ENCODE results near the gene ZNF107.
A peak's percentile ranks its signal among the peaks of the same experiment; 100 is the strongest.
"Not testable (repeated sequence)": the region's sequence is repeated elsewhere in the genome, so short reads cannot be mapped to it uniquely, and the experiment has no call there.

The ZNF107 gene

DNA sequence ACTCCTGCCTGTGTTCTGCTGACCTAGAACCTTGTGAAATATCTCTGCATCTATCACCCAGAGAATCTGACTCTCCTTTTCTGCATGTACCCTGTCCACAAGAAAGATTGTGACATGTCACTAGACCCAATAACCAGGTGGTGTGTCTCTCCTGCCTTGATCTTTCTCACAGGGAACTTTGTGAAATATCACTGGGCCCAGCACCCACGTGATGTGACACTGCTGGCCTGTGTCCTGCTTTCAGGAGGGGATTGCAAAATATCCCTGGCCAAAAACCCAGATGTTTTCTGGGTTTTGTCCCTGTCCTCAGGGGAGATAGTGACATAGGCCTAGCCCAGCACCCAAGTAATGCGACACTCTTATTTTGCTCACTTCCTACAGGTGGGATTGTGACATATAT lies 10.1 kb upstream of the ZNF107 start:
- no peak overlapping the region for H3K4me3 ChIP-seq (ENCODE audit: low read depth, low read length)
- TF ChIP-seq, protein P1, sequence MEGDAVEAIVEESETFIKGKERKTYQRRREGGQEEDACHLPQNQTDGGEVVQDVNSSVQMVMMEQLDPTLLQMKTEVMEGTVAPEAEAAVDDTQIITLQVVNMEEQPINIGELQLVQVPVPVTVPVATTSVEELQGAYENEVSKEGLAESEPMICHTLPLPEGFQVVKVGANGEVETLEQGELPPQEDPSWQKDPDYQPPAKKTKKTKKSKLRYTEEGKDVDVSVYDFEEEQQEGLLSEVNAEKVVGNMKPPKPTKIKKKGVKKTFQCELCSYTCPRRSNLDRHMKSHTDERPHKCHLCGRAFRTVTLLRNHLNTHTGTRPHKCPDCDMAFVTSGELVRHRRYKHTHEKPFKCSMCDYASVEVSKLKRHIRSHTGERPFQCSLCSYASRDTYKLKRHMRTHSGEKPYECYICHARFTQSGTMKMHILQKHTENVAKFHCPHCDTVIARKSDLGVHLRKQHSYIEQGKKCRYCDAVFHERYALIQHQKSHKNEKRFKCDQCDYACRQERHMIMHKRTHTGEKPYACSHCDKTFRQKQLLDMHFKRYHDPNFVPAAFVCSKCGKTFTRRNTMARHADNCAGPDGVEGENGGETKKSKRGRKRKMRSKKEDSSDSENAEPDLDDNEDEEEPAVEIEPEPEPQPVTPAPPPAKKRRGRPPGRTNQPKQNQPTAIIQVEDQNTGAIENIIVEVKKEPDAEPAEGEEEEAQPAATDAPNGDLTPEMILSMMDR (IDR thresholded peaks at IDR 0.05; ENCODE audit: borderline replicate concordance, insufficient read depth, low read depth, low read length) = no peak

DNA sequence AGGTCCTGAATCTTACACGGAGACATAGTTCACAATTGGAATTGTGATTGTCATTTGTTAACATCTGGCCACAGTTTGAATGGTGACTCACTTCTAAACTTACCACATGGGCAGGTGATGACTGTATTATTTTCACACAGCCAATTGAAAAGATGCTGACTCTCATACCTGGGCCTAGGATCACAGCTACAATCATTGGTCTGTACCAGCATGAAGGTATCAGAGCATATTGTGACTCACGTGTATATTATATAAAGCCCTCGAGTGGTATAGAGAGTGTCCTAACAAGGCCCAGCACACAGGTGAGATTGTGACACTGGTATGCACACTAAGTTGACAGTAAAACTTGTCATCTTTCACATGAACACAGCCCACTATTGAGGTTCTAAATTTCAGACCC lies 9.4 kb upstream of the ZNF107 start:
- H3K4me3 ChIP-seq (ENCODE audit: low read depth, low read length) = no peak overlapping the region
- TF ChIP-seq, protein P1 (IDR thresholded peaks at IDR 0.05; ENCODE audit: borderline replicate concordance, insufficient read depth, low read depth, low read length) = no peak

DNA sequence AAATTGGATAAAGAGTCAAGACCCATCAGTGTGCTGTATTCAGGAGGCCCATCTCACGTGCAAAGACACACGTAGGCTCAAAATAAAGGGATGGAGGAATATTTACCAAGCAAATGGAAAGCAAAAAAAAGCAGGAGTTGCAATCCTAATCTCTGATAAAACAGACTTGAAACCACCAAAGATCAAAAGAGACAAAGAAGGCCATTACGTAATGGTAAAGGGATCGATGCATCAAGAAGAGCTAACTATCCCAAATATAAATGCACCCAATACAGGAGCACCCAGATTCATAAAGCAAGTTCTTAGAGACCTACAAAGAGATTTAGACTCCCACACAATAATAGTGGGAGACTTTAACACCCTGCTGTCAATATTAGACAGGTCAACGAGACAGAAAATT lies 3.8 kb upstream of the ZNF107 start:
- not testable (repeated sequence) for H3K4me3 ChIP-seq (ENCODE audit: low read depth, low read length)

DNA sequence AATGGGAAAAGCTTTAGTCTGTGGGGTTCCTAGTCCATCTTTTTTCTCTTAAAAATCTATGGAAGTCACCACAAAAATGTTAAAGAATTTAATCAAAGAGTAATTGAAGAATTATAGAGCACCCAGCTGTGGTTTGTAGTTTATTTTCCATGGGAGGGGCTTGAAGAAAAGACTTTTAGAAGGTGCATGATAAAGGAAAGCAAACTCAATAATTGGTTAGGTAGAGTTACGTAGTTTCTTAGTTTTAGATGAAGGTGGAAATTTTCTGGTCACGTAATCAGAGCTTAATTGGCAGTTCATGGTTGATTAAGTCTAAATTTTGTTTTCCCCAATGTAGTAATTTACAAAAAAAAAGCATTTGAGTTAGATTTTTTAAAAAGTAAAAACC lies 724 bp downstream of the ZNF107 start:
- peak overlapping the region; percentile 94 for H3K4me3 ChIP-seq (ENCODE audit: low read depth, low read length)
- TF ChIP-seq, protein P1 (IDR thresholded peaks at IDR 0.05; ENCODE audit: borderline replicate concordance, insufficient read depth, low read depth, low read length) = no peak

DNA sequence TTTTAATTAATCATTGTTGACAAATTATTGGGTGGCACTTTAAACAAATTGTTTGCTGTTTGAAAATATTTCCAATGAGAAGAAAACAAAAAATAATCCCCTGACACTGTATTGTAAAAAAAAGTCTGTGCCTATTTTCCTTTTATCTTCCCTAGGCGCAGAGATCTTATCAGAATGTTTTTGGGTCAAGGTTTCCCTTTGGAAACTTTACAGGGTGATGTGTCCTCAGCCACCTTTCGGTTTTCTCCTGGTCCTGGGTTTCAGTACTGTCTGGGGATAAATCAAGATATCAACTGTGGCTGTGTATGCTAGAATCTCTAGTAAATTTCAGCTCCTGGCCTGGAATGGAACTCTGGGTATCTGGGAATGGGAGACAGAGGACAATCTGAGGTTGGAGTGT lies 1.4 kb downstream of the ZNF107 start:
- no peak overlapping the region for H3K4me3 ChIP-seq (ENCODE audit: low read depth, low read length)
- TF ChIP-seq, protein P1 (IDR thresholded peaks at IDR 0.05; ENCODE audit: borderline replicate concordance, insufficient read depth, low read depth, low read length) = no peak

DNA sequence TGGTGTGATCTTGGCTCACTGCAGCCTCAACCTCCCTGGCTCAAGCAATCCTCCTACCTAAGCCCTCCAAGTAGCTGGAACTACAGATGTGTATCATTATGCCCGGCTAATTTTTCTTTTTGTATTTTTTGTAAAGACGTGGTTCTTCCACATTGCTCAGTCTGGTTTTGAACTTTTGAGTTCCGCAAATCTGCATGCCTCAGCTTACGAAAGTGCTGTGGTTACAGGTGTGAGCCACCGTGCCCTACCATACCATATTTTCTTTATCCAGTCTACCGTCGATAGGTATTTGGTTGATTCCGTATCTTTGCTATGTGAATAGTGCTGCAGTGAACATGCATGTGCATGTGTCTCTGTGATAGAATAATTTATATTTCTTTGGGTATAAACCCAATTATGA lies 6.5 kb downstream of the ZNF107 start:
- TF ChIP-seq, protein P1 (IDR thresholded peaks at IDR 0.05; ENCODE audit: borderline replicate concordance, insufficient read depth, low read depth, low read length) = no peak
- no peak overlapping the region for H3K4me3 ChIP-seq (ENCODE audit: low read depth, low read length)

DNA sequence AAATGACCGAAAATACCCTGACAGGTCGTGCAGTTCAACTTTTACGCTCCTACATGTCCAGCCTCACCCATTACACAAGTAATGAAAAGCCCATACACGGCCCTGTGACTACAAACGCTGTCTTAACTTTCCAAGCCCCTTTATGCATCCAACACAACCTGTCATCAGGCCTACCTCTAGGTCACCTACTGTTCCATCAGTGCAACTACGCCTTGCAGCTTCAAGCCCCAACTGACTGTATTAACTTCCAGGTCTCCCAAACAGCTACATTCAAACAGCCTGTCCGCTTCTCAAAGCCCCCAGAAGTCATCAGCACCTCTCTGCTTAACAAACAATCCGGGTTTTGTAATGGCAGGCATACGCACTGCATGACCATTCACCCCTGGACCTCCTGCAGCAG lies 19.2 kb downstream of the ZNF107 start:
- TF ChIP-seq, protein P1 (IDR thresholded peaks at IDR 0.05; ENCODE audit: borderline replicate concordance, insufficient read depth, low read depth, low read length) = no peak
- no peak overlapping the region for H3K4me3 ChIP-seq (ENCODE audit: low read depth, low read length)

DNA sequence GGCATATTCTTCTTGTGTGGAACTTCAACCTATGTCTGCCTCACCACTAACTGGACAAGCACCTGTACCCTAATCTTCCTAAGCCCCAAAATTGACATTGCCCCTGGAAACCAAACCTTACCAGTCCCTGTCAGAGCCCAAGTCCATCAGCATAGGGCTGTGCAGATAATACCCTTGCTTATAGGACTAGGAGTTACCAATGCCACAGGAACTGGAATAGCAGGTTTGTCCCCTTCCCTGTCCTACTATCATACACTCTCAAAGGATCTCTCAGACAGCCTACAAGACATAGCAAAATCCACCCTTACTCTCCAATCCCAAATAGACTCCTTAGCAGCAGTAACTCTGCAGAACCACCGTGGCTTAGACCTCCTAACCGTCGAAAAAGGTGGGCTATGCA lies 19.8 kb downstream of the ZNF107 start:
- no peak overlapping the region for H3K4me3 ChIP-seq (ENCODE audit: low read depth, low read length)
- TF ChIP-seq, protein P1 (IDR thresholded peaks at IDR 0.05; ENCODE audit: borderline replicate concordance, insufficient read depth, low read depth, low read length) = no peak

Measured in GM12875 (cell line).